ENCODE data around the gene PIH1D1.
"Not testable (repeated sequence)": the region's sequence is repeated elsewhere in the genome, so short reads cannot be mapped to it uniquely, and the experiment has no call there.

Gene PIH1D1

DNA sequence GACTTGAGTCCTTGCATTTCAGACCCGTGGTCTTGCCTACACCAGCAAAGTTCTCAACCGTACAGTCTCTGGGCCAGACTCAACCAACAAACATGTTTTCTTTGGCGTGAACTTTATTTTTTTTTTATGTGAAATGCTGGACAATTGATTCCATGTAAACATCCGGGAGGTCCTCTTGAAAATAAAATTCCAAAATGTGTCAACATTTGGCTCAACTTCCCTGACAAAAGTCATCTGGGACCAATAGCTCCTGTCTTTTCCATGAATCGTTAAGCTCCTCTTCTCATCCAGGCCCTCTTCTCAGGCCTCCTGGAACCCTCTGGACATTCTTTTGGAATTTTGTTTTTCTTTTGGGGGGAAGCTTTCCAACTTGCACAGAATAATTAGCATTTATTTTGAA, 4.2 kb upstream of the PIH1D1 start:
- DNase-seq (ENCODE audit: low read depth in 2 of 2): no peak

DNA sequence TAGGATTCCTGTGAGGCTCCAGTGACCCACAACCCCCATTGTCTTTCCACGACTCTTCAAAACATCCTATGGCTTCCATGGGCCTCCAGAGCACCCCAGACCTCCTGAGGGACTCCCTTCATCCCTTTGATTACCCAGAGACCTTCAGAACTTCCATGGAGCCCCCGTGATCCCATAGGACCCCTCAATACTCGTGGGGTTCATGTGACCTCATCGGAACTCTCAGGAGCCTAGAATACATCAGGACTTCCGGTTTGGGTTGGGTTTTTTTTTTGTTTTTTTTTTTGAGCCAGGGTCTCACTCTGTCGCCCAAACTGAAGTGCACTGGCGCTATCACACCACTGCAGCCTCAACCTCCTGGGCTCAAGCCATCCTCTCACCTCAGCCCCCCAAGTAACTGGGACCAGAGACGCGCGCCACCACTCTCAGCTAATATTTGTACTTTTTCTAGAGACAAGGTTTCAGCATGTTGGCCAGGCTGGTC, 2.2 kb upstream of the PIH1D1 start:
- no peak for DNase-seq (ENCODE audit: low read depth in 2 of 2)

- peak; percentile 94 to 96 for DNase-seq (ENCODE audit: low read depth in 2 of 2)
Observed at GRCh38 chr19:49453013-49453756, 1.6 kb upstream of the PIH1D1 start, which contains the start of gene ALDH16A1. TSS of gene ALDH16A1 (plus strand) at chr19:49453225. CDS start at chr19:49453332, 107 bp downstream.

GRCh38 chr19:49450405-49450804, 1.2 kb downstream of the PIH1D1 start:
- no peak for DNase-seq (ENCODE audit: low read depth in 2 of 2)

- no peak for DNase-seq (ENCODE audit: low read depth in 2 of 2)
Observed at GRCh38 chr19:49448432-49448786, 3.2 kb downstream of the PIH1D1 start.

GRCh38 chr19:49447485-49448431, 3.9 kb downstream of the PIH1D1 start:
- no peak for DNase-seq (ENCODE audit: low read depth in 2 of 2)

DNA sequence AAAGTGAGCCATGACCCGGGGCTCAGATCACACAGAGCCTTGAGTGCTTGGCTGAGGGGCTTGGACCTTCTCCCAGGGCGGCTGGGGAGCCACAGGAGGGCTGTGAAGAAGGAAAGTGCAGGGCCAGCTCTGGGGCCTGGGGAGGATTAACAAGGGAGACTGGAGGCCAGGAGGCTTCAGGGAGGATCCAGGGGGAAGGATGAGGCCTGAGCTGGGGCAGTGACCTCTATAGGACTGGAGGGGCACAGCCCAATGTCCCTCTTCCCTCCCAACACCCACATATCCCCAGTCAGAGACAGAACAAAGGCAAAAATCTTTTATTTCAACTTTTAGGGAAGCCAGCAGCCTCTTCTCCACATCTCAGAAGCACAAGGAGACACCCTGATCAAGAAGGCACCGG, 5.6 kb downstream of the PIH1D1 start:
- no peak for DNase-seq (ENCODE audit: low read depth in 2 of 2)

- not testable (repeated sequence) for DNase-seq (ENCODE audit: low read depth in 2 of 2)
Observed at GRCh38 chr19:49444100-49444700, 7.4 kb downstream of the PIH1D1 start.

DNA sequence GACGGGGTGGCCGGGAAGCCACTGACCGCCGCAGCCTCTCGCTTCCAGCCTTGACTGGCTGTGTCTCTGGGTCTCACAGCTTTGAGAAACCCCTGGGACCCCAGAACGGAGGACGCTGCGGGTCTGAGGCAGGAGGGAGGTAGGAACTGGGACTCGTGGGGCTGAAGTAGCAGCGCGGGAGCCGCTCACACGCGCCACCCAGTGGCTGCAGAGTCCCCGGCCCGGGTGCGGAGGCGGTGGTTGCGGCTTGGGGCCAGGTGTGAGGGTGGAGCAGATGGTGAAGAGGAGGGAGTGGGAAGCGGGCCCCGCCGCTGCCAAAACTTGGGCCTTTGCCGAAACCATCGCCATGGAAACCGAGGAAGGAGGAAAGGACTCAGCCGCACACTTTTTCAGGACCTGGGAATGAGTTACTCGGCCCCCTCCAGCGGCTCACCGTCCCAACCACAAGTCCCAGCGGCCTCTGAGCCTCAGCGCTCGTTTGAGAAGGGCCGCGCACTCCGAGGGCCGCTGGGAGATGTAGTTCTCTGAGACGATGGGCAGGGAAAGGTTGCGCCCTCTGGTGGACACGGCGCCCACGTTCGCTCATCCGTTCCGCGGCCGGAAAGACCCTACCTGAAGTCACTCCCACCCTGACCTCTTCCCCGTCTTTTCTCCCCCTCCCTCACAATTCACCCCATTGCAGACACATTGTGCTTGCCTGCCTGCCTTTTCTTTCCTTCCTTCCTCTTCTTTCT, 8.1 kb downstream of the PIH1D1 start:
- peak; percentile 89 to 90 for DNase-seq (ENCODE audit: low read depth in 2 of 2)

DNA sequence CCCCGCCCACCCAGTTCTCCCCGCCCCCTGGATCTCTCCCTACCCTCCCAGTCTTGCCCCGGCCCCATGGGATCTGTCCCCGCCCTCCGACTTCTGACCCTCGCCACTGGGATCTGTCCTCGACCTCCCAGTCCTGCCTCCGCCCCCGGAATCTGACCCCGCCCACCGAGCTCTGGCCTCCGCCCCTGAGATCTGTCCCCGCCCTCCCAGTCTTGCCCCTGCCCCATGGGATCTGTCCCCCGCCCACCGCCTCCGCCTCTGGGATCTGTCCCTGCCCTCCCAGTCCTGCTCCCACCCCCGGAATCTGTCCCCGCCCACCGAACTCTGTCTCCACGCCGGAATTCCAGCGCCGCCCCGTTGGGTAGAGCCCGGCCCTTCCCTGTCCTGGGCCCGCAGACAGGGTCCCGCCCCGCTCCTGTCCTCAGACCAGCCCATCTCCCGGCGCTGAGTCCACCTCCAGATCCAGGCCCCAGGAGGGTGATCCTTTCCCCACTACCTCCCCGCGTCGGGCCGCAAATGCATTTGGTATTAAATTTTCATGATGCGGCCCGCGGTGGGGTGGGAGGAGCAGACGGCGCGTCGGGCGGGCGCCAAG, 8.7 kb downstream of the PIH1D1 start:
- DNase-seq (ENCODE audit: low read depth in 2 of 2): peak; percentile 63 to 65

- DNase-seq (ENCODE audit: low read depth in 2 of 2): no peak
Observed at GRCh38 chr19:49442354-49442753, 9.3 kb downstream of the PIH1D1 start.

GRCh38 chr19:49441960-49442350, 9.7 kb downstream of the PIH1D1 start:
- DNase-seq (ENCODE audit: low read depth in 2 of 2): no peak

DNA sequence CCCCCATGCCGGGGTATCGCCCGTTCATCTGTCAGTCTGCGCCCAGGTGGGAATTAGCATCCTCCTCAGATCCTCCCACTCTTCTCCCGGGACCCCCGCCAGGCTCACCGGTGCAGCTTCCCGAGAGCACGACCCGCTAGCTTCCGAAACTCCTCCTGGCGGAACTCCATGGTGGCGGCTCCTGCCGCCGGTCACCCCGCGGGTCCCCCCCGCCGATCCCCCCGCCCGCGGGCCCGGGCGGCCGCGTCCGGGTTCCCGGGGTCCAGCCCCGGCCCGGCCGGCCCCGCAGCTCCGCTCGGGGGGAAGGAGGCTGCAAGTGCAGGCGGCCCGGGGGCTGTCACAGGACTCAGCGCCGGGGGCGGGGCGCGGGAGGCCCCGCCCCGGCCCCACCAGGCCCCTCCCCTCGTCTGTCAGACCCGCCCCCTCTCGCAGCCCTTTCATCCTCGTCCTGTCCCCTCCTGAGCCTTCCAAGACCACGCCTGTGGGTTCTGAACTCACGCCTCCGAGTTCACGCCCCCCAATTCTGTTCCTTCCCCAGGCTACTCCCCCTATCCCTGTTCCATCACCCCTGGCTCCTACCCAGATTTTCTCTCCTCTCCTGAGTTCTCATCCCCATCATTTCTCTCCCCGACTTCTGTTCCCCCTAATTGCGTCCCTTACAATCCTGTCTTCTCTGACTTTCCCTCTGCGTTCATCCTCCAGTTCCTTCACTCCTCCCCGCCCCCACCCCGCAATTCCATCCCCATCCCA, 10.2 kb downstream of the PIH1D1 start, which contains the start of gene SLC17A7:
TSS of gene SLC17A7 (minus strand) at position 318 of the 750 bp plus-strand sequence. CDS start at position 170, 148 bp downstream.
- no peak for DNase-seq (ENCODE audit: low read depth in 2 of 2)

- DNase-seq (ENCODE audit: low read depth in 2 of 2): no peak
Observed at GRCh38 chr19:49440439-49441209, 11.0 kb downstream of the PIH1D1 start.

DNA sequence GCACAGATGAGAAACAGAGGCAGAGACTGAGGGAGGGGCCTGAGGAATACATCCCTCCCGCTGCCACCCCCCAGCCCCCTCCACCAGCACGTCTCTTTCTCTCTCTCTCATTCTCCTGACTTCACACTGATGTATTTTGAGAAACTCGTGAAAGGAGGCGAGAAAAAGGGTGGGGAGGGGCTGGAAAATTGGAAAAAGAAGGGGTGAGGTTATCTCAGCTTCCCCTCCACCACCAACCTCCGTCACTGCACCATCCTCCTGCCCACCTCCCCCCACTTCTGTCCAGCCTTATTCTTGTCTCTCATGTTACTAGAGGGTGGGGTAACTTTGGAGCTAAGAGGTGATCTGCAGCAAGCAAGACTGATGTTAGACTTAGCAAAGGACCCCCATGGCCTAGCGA, 11.8 kb downstream of the PIH1D1 start:
- no peak for DNase-seq (ENCODE audit: low read depth in 2 of 2)

DNA sequence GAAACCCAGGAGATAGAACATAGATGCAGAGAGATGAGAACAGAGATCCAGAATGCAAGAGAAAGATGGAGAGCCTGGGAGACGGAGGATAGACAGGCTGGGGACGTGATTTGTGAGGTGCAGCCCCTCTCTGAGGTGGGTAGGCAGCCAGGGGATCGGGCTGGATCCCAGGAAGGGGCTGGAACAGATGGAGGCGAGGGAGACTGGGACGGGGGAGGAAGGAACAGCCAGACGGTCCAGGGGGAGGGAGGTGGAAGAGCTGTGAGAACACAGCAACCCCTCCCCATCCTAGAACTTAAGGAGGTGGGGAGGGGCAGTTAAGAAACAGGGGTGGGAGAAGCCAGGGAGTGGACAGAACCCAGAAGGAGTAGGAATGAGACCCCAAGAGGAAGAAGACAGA, 13.4 kb downstream of the PIH1D1 start:
- no peak for DNase-seq (ENCODE audit: low read depth in 2 of 2)

DNA sequence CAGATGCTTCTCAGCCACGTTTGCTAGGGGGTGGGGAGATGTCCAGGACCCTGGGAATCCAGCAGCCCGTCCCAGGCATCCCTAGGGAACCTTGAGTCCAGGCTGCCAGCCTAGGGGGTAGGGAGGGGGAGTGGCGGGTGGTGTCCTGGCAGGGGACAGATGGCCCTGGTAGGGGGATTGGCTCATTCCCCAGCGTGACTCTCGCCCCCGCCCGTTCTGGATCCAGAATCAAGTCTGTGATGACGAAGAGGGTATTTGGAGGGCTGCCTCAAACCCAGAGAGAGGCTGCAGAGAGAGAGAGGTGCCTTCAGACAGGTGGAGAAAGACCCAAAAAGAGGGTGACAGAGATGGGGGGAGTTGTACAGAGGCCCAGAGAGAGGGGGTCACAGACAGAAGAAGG, 14.4 kb downstream of the PIH1D1 start:
- DNase-seq (ENCODE audit: low read depth in 2 of 2): no peak

DNA sequence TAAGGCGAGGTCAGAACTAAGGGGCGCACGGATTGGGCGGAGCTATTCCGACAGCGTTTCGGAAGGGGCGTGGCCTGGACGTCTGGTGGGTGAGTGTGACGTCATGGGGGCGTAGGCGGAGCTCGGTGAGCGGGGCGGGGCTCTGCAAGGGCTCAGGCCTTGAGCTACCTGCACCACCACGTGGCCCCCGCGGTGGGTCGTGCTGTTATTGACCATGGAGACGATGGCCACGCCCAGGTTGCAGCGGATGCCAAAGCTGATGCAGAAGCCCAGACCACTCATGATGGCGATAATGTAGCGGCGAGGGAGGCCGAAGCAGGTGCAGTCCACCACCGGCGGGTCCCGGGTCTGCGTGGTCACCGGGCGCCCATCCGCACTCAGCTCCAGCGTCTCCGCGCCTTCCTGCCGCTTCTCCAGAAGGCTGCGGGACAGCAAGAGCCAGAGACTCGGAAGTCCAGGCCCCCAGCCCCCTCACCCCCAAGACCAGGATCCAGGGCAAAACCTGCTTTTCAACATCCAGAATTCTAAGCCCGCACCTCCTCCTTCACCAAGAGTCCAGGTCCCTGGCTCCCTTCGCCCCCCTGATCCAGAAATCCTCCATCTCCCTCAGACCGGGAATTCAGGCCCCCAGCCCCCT, 15.1 kb downstream of the PIH1D1 start:
- DNase-seq (ENCODE audit: low read depth in 2 of 2): no peak

DNA sequence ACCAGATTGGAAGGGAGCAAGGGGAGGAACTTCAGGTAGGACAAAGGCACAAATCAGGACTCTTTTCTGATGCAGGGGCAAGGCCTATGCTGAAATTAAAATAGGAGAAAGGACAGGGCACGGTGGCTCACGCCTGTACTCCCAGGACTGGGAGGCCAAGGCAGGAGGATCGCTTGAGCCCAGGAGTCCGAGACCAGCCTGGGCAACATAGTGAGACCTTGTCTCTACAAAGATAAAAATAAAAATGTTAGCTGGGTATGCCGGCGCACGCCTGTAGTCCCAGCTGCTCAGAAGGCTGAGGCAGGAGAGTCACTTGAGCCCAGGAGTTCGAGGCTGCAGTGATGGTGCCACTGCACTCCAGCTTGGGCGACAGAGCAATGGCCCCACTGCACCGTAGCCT, 15.9 kb downstream of the PIH1D1 start:
- no peak for DNase-seq (ENCODE audit: low read depth in 2 of 2)

All from fibroblast of skin of left quadriceps (primary cell).